Progenitor cell of endocrine pancreas (in vitro differentiated cells): Measurements from ENCODE around the gene PLK3. TPM values are rescaled to one million over a fixed set of nuclear protein-coding genes. Genes with fewer than 3 reads are reported as not detected.
A peak's percentile ranks its signal among the peaks of the same experiment; 100 is the strongest.
"Not testable (repeated sequence)": the region's sequence is repeated elsewhere in the genome, so short reads cannot be mapped to it uniquely, and the experiment has no call there.

Experiments
- DNase-seq: peaks from one replicate; pipeline ENCODE4 v3.0.0; 2021; ENCODE audit warnings: low spot score; ENCODE audit not compliant: unreplicated experiment
- H3K27ac Mint-ChIP-seq: 2 replicates; pipeline ENCODE4 v1.8.0; 2021; ENCODE audit warnings: mild to moderate bottlenecking, moderate library complexity, mixed read lengths
- H3K27me3 Mint-ChIP-seq: 2 replicates; pipeline ENCODE4 v1.8.0; 2021; ENCODE audit warnings: mixed read lengths
- H3K36me3 Mint-ChIP-seq: 2 replicates; pipeline ENCODE4 v1.8.0; 2022; ENCODE audit warnings: mixed read lengths; ENCODE audit not compliant: insufficient read depth
- H3K4me1 Mint-ChIP-seq: 2 replicates; pipeline ENCODE4 v1.8.0; 2021; ENCODE audit warnings: low read depth, mixed read lengths
- H3K4me3 Mint-ChIP-seq: 2 replicates; pipeline ENCODE4 v1.8.0; 2021; ENCODE audit warnings: low read depth, mild to moderate bottlenecking, moderate library complexity, mixed read lengths
- H3K9me3 Mint-ChIP-seq: 2 replicates; pipeline ENCODE4 v1.8.0; 2021; ENCODE audit warnings: low read depth, mixed read lengths
- total RNA-seq: library from RNA; stranded (reverse); gene quantifications from 2 replicates; pipeline ENCODE4 v1.2.1, GENCODE V29; 2021
- TF ChIP-seq, protein P1 (sequence below): fragments of 200-600 bp; sonication (generic); IDR thresholded peaks from one replicate; pipeline ENCODE4 v1.5.0; 2021; ENCODE audit warnings: antibody characterized with exemption, mild to moderate bottlenecking; ENCODE audit not compliant: unreplicated experiment

PLK3 gene
- total RNA-seq, 1 donor from 2014 or later, result 13.3 TPM

DNA sequence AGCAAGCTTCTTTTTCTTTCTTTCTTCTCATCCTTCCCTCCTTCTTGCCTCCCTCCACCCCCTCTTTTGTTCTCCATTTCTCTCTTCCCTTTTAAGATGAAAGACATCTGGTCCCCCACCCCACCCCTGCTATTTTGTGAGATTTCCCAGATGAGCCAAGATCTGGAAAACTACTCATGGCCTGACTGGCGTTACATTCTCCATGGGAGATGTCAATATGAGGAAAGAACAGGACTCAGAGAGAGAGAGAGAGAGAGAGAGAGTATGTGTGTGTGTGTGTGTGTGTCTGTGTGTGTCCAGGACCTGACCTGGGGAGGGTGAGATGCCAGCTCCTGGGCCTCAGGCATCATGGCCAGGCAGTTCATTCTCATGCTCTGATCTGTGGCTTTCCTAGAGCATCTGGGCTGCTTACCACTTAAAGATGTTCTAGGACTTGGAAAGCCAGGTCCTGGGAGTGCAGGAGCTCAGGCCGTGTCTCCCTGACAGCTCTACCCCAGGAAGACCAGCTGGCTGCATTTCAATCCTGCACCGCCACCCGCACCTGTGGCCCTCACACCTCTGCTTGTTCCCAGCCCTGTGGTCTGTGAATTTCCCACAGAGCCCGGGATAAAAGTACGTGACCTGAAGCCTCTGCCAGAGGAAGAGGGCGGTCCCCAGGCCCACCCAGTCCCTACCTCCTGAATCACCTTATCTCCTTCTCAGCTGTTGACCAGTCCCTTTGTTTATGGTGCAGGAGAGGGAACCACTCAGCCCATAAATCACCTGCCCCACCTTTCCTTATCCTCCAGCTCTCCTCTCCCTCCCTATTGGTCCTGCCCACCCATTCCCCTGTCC lies 9.0 kb upstream of the PLK3 start:
- Mint-ChIP-seq H3K27ac (peak overlapping the region; percentile 74), H3K4me3 (peak overlapping the region; percentile 38)

DNA sequence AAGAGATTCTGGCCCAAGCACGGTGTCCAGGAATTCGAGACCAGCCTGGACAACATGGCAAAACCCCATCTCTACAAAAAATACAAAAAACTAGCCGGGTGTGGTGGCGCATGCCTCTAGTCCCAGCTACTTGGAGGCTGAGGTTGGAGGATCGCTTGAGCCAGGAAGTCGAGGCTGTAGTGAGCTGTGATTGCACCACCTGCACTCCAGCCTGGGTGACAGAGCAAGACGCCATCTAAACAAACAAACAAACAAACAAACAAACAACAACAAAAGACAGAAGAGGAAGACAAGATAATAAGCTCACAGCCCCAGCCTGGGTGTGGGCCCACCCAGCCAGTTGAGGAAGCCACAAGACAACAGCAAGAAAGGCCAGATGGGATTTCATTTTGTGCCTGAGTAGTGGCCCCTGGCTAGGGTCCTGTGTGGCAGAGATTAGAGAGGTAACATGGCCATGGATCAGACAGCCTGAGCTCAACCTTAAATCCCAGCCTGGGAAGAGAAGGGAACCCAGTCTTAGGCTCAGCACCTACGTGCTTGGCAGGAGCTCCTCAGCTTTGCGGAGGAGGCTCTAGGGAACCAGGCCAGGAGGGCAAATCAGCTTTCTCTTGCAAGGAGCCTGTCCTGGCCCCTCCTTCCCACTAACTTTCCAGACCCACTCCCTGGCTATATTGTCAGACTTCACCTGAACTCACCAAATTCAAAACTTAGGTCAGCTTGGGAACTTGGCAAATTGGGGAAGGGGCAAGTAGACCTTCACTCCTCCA lies 7.3 kb upstream of the PLK3 start:
- Mint-ChIP-seq H3K4me3 (no peak overlapping the region), H3K9me3 (no peaks in the 10 kb centered on the region)
- DNase-seq, result no peak

More for the DNA sequence above, 9.0 kb upstream of the PLK3 start:
- H3K36me3 Mint-ChIP-seq, result no peaks in the 10 kb centered on the region
- H3K27me3 Mint-ChIP-seq, result peaks cover 4% of the 10 kb centered on the region
- peaks cover 13% of the 10 kb centered on the region for H3K4me1 Mint-ChIP-seq
- no peaks in the 10 kb centered on the region for H3K9me3 Mint-ChIP-seq
- DNase-seq, result no peak
- TF ChIP-seq, protein P1, sequence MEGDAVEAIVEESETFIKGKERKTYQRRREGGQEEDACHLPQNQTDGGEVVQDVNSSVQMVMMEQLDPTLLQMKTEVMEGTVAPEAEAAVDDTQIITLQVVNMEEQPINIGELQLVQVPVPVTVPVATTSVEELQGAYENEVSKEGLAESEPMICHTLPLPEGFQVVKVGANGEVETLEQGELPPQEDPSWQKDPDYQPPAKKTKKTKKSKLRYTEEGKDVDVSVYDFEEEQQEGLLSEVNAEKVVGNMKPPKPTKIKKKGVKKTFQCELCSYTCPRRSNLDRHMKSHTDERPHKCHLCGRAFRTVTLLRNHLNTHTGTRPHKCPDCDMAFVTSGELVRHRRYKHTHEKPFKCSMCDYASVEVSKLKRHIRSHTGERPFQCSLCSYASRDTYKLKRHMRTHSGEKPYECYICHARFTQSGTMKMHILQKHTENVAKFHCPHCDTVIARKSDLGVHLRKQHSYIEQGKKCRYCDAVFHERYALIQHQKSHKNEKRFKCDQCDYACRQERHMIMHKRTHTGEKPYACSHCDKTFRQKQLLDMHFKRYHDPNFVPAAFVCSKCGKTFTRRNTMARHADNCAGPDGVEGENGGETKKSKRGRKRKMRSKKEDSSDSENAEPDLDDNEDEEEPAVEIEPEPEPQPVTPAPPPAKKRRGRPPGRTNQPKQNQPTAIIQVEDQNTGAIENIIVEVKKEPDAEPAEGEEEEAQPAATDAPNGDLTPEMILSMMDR, result no peak

DNA sequence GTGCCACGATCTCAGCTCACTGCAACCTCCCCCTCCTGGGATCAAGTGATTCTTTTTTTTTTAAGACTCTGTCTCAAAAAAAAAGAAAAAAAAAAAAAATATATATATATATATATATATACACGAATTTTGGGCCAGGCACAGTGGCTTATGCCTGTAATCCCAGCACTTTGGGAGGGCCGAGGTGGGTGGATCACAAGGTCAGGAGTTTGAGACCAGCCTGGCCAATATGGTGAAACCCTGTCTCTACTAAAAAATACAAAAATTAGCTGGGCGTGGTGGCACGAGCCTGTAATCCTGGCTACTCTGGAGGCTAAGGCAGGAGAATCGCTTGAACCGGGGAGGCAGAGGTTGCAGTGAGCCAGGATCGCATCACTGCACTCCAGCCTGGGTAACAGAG lies 2.3 kb upstream of the PLK3 start:
- peaks cover 19% of the 10 kb centered on the region for H3K4me1 Mint-ChIP-seq
- H3K27ac Mint-ChIP-seq, H3K27me3 Mint-ChIP-seq, DNase-seq, H3K9me3 Mint-ChIP-seq, H3K36me3 Mint-ChIP-seq, H3K4me3 Mint-ChIP-seq: not testable (repeated sequence)

More for the DNA sequence above, 7.3 kb upstream of the PLK3 start:
- Mint-ChIP-seq H3K27ac (peak overlapping the region; percentile 59), H3K27me3 (no peaks in the 10 kb centered on the region), H3K36me3 (no peaks in the 10 kb centered on the region), H3K4me1 (peaks cover 9% of the 10 kb centered on the region)
- TF ChIP-seq, protein P1, result no peak

DNA sequence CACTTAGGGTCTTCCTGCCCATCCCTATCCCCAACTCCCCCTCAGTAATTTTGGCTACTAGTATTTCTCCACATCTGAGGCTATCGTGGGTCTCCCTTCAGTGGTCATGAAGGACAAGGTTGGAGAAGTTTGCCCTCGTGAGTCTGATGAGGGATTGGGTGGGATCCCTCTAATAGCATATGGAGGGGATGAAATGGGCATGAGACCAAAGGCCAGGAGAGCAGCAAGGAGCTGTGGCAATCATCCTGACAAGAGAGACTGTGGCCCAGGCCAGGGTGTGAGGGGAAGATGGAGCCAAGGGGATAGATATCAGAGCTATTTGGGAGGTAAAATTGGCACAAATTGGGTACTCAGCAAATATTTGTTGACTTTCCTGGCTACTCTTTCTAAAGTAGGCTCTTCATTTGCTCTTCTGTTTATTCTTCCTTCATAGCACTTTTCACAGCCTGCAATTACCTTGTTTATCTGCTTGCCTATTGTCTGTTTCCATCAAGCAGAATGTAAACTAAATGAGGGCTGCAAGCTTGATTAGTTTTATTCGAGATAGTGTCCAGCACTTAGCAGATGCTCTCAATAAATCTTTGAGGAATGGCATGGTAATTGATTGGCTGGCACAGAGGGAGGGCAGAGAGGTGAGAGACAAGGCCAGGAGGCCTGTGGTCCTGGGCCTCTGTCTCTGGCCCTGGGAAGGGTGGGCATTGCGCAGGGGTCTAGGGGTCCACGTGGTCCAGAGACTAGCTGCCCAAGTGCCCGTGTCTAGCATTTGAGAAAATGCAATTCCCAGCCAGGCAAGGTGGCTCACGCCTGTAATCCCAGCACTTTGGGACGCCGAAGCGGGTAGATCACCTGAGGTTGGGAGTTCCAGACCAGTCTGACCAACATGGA lies 1.5 kb upstream of the PLK3 start:
- Mint-ChIP-seq H3K9me3 (no peaks in the 10 kb centered on the region), H3K27ac (peak overlapping the region; percentile 100), H3K4me1 (peaks cover 16% of the 10 kb centered on the region), H3K4me3 (no peak overlapping the region), H3K36me3 (peaks cover 7% of the 10 kb centered on the region), H3K27me3 (peaks cover 8% of the 10 kb centered on the region)
- TF ChIP-seq, protein P1, result no peak
- DNase-seq, result no peak

DNA sequence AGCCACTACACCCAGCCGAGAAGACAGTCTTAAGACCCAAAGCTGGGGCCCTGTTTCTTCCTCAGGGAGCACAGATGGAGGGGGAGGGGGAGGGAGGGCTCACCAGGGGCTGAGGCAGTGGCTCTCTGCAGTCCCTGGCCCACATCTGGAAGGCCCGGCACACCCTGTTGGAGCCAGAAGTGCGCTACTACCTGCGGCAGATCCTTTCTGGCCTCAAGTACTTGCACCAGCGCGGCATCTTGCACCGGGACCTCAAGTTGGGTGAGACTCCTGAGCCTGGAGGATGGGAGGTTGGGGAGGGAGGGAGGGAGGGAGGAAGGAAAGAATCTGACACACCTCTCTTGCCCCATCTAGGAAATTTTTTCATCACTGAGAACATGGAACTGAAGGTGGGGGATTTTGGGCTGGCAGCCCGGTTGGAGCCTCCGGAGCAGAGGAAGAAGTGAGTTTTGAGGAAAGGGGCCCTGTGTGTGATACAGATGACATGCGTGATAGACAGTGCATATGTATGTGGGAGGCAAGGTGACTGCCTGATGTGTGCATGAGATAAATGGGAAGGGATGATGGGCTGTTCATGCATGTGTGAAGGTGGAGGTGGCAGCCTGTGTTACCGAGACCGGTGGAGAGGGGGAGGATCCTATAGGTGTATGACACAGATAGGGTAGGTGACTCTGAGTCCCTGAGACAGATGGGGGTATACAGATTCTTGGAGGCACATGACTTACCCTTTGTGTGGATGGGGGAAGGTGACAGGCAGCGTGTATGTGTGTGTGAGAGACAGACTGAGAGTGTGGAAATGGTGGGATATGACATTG lies 1.5 kb downstream of the PLK3 start:
- peaks cover 8% of the 10 kb centered on the region for H3K27me3 Mint-ChIP-seq
- no peak for DNase-seq
- no peaks in the 10 kb centered on the region for H3K9me3 Mint-ChIP-seq
- H3K27ac Mint-ChIP-seq, result no peak overlapping the region
- H3K4me1 Mint-ChIP-seq, result peaks cover 16% of the 10 kb centered on the region
- peaks cover 7% of the 10 kb centered on the region for H3K36me3 Mint-ChIP-seq
- H3K4me3 Mint-ChIP-seq, result peak overlapping the region; percentile 72
- TF ChIP-seq, protein P1, result no peak
